Loucy (cell line): ENCODE results near the gene CAMTA1.

ENCODE experiments used
- EZH2phosphoT487 ChIP-seq: fragments of 200-600 bp; IDR thresholded peaks from 2 replicates; pipeline ENCODE4 v1.6.1; 2018; ENCODE audit warnings: antibody characterized with exemption, mild to moderate bottlenecking, moderate library complexity, borderline replicate concordance
- TF ChIP-seq, protein P1 (sequence below): fragments of 200-600 bp; sonication (generic); conservative IDR thresholded peaks from 2 replicates; pipeline ENCODE4 v1.5.1; 2014; ENCODE audit warnings: mild to moderate bottlenecking, antibody characterized with exemption, low read length

DNA sequence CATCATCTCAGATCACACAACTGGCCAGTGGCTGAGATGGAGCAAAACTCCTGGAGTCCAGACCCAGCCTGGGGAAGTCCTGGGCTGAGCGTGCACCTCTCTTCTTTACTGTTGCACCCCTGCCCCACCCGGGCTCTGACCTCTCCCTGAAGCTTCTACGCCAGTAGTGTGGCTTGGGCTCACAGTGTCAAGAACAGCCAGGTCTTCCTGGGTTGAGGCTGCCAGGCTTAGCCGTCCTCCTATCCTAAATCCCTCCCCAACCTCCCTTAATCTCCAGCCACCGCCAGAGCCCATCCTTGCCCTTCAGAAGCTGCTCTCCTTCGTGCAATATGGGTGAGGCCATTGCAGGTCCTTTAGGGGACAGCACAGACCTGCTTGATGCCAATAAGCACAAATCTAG lies 586.7 kb downstream of the CAMTA1 start:
- TF ChIP-seq, protein P1, sequence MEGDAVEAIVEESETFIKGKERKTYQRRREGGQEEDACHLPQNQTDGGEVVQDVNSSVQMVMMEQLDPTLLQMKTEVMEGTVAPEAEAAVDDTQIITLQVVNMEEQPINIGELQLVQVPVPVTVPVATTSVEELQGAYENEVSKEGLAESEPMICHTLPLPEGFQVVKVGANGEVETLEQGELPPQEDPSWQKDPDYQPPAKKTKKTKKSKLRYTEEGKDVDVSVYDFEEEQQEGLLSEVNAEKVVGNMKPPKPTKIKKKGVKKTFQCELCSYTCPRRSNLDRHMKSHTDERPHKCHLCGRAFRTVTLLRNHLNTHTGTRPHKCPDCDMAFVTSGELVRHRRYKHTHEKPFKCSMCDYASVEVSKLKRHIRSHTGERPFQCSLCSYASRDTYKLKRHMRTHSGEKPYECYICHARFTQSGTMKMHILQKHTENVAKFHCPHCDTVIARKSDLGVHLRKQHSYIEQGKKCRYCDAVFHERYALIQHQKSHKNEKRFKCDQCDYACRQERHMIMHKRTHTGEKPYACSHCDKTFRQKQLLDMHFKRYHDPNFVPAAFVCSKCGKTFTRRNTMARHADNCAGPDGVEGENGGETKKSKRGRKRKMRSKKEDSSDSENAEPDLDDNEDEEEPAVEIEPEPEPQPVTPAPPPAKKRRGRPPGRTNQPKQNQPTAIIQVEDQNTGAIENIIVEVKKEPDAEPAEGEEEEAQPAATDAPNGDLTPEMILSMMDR: no peak
- TF ChIP-seq EZH2phosphoT487: no peak
